ENCODE measurements around the gene PEDS1. TPM values are rescaled to one million over a fixed set of nuclear protein-coding genes. Genes with fewer than 3 reads are reported as not detected.

Gene PEDS1
- total and polyA plus RNA-seq, 2 of the 13 experiments (the other 11 are each of a cell fraction or from before 2014, with no cell fraction given) = 30.5 to 93.9 TPM

DNA sequence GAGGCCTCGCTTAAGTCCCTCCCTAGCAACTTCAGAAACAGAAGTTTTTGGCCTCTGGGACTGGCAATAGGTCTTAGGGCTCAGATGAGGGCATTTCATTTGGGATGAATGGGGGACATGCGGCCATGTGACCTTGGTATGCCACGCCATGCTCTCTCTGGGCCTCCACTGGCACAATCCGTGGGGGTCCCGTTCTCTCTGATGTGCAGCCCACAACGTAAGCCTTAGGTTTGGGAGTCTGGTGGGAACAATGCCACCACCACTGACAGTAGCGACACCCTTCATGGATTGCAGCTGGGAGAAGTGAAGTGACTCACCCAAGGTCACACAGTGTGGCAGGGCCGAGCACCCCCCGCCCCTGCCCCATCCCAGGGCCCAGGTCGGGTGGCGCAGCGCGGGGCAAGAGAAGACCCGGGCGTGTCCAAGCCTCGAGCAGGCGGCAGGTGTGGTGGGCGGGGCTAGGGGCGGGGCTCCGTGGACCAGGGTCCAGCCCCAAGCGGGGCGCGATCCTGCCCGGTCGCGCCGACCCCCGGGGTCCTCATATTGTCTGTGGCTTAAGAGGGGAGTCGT, 36.2 kb upstream of the PEDS1 start (continued):
- TF ChIP-seq, protein P1, sequence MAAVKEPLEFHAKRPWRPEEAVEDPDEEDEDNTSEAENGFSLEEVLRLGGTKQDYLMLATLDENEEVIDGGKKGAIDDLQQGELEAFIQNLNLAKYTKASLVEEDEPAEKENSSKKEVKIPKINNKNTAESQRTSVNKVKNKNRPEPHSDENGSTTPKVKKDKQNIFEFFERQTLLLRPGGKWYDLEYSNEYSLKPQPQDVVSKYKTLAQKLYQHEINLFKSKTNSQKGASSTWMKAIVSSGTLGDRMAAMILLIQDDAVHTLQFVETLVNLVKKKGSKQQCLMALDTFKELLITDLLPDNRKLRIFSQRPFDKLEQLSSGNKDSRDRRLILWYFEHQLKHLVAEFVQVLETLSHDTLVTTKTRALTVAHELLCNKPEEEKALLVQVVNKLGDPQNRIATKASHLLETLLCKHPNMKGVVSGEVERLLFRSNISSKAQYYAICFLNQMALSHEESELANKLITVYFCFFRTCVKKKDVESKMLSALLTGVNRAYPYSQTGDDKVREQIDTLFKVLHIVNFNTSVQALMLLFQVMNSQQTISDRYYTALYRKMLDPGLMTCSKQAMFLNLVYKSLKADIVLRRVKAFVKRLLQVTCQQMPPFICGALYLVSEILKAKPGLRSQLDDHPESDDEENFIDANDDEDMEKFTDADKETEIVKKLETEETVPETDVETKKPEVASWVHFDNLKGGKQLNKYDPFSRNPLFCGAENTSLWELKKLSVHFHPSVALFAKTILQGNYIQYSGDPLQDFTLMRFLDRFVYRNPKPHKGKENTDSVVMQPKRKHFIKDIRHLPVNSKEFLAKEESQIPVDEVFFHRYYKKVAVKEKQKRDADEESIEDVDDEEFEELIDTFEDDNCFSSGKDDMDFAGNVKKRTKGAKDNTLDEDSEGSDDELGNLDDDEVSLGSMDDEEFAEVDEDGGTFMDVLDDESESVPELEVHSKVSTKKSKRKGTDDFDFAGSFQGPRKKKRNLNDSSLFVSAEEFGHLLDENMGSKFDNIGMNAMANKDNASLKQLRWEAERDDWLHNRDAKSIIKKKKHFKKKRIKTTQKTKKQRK (IDR thresholded peaks at IDR 0.05; ENCODE audit: low read length) = no peak
- TF ChIP-seq HNRNPH1 (optimal IDR thresholded peaks at IDR 0.05; ENCODE audit: low read depth, low read length) = no peak
- TF ChIP-seq RCOR2 (CRISPR knock-in tag; IDR thresholded peaks at IDR 0.05) = peak; percentile 46; the same call in 1 of the 2 replicates
- no peak; the same call in 1 of the 2 replicates for TF ChIP-seq ZSCAN22 (CRISPR knock-in tag; IDR thresholded peaks at IDR 0.05)
- 0 out of 2 replicates have a peak, but pooled peaks have one; percentile 22 for TF ChIP-seq ETV6 (CRISPR knock-in tag; conservative IDR thresholded peaks at IDR 0.05)
- TF ChIP-seq, protein P2, sequence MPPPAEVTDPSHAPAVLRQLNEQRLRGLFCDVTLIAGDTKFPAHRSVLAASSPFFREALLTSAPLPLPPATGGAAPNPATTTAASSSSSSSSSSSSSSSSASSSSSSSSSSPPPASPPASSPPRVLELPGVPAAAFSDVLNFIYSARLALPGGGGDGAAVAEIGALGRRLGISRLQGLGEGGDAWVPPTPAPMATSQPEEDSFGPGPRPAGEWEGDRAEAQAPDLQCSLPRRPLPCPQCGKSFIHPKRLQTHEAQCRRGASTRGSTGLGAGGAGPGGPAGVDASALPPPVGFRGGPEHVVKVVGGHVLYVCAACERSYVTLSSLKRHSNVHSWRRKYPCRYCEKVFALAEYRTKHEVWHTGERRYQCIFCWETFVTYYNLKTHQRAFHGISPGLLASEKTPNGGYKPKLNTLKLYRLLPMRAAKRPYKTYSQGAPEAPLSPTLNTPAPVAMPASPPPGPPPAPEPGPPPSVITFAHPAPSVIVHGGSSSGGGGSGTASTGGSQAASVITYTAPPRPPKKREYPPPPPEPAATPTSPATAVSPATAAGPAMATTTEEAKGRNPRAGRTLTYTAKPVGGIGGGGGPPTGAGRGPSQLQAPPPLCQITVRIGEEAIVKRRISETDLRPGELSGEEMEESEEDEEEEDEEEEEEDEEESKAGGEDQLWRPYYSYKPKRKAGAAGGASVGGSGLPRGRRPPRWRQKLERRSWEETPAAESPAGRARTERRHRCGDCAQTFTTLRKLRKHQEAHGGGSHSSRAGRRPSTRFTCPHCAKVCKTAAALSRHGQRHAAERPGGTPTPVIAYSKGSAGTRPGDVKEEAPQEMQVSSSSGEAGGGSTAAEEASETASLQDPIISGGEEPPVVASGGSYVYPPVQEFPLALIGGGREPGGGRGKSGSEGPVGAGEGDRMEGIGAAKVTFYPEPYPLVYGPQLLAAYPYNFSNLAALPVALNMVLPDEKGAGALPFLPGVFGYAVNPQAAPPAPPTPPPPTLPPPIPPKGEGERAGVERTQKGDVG (CRISPR knock-in tag; IDR thresholded peaks at IDR 0.05; ENCODE audit: borderline replicate concordance) = peak; percentile 2; the same call in 1 of the 2 replicates
- TF ChIP-seq SPEN (CRISPR knock-in tag; IDR thresholded peaks at IDR 0.05; ENCODE audit: low read depth) = no peak
- TF ChIP-seq, protein P3, sequence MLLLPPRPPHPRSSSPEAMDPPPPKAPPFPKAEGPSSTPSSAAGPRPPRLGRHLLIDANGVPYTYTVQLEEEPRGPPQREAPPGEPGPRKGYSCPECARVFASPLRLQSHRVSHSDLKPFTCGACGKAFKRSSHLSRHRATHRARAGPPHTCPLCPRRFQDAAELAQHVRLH (CRISPR knock-in tag; IDR thresholded peaks at IDR 0.05; ENCODE audit: borderline replicate concordance, low read depth) = no peak
- no peak for TF ChIP-seq NFE2L2 (IDR thresholded peaks at IDR 0.05; ENCODE audit: low read length)
- TF ChIP-seq RFXAP (CRISPR knock-in tag; IDR thresholded peaks at IDR 0.05; ENCODE audit: borderline replicate concordance) = 0 out of 2 replicates have a peak, but pooled peaks have one; percentile 29
- TF ChIP-seq, protein P4, sequence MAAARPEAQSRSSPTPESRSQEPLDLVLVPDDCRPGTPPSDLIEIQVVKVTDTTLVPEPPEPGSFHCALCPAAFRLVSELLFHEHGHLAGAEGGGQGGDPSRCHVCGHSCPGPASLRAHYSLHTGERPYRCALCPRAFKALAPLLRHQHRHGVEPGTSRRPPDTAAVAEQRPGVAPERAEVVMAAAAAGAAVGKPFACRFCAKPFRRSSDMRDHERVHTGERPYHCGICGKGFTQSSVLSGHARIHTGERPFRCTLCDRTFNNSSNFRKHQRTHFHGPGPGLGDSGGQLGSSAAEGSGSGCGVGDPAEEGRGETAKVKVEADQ (CRISPR knock-in tag; IDR thresholded peaks at IDR 0.05; ENCODE audit: borderline replicate concordance) = no peak
- no peak for TF ChIP-seq NR1H2 (CRISPR knock-in tag; IDR thresholded peaks at IDR 0.05; ENCODE audit: borderline replicate concordance, low read depth)
- TF ChIP-seq POGZ (CRISPR knock-in tag; IDR thresholded peaks at IDR 0.05) = no peak
- TF ChIP-seq, protein P5, sequence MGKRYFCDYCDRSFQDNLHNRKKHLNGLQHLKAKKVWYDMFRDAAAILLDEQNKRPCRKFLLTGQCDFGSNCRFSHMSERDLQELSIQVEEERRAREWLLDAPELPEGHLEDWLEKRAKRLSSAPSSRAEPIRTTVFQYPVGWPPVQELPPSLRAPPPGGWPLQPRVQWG (CRISPR knock-in tag; IDR thresholded peaks at IDR 0.05; ENCODE audit: borderline replicate concordance, low read depth) = no peak
- TF ChIP-seq GABPB1 (CRISPR knock-in tag; IDR thresholded peaks at IDR 0.05) = peak; percentile 35; the same call in 1 of the 2 replicates
- TF ChIP-seq ZNF776 (CRISPR knock-in tag; IDR thresholded peaks at IDR 0.05) = no peak; the same call in 1 of the 2 replicates
- TF ChIP-seq KDM4B (CRISPR knock-in tag; IDR thresholded peaks at IDR 0.05) = no peak
- no peak for TF ChIP-seq GABPA (IDR thresholded peaks at IDR 0.05; ENCODE audit: low read depth, low read length)
- no peak for TF ChIP-seq GABPA (CRISPR knock-in tag; IDR thresholded peaks at IDR 0.05; ENCODE audit: low read depth)
- no peak for TF ChIP-seq ZNF839 (CRISPR knock-in tag; IDR thresholded peaks at IDR 0.05; ENCODE audit: borderline replicate concordance)
- 0 out of 2 replicates have a peak, but pooled peaks have one; percentile 58 for TF ChIP-seq BRD4 (CRISPR knock-in tag; IDR thresholded peaks at IDR 0.05)
- no peak for TF ChIP-seq BHLHE40 (IDR thresholded peaks at IDR 0.05; ENCODE audit: low read length)
- peak; percentile 48; the same call in 1 of the 2 replicates for TF ChIP-seq ARNTL (CRISPR knock-in tag; IDR thresholded peaks at IDR 0.05)
- no peak for TF ChIP-seq ZNF530 (CRISPR knock-in tag; IDR thresholded peaks at IDR 0.05; ENCODE audit: low read depth)

Data from HepG2 (cell line).